HG03575 (cell line): ENCODE data around the gene DNMBP.
"Not testable (repeated sequence)": the region's sequence is repeated elsewhere in the genome, so short reads cannot be mapped to it uniquely, and the experiment has no call there.

Experiments
- ATAC-seq: cut with Tn5 transposase; IDR thresholded peaks from one replicate; pipeline ENCODE4 v1.9.1; 2021; ENCODE audit not compliant: unreplicated experiment, insufficient number of reproducible peaks, low FRiP score; ENCODE audit errors: extremely low read depth

The DNMBP gene

DNA sequence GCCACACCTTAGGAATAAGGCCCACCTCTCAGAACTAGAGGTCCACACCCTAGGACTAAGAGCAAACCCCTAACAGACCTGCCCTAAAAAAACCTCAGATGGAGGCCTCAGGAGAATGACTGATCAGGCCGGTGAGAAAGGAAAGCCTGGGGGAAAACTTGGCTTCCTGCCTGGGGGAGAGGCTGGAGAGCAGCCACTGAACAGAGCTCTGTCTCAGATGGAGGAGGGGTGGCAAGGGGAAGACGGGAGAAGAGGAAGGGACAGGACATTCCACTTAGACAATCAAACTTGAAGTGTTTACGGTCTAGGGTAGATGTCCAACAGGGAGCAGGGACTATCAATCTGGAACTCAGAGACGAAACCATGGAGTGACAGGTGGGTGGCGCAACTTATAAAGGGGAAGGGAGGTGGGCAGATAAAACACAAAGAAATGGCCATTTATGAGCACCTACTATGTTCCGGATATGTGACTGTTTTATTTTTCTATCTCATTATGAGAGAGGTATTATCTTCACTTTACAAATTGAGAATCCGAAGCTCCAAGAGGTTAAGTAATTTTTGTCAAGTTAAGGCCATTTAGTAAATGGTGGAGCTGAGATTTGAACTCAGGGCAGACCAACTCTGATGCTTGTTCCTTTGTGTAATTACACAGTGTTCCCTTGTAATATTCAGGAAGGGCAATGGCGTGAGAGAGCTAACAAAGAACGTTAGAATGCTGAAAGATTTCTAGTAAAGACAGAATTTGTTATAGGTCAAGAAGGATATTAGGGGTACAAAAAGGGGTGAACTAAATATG, 82.6 kb downstream of the DNMBP start:
- no peak for ATAC-seq

DNA sequence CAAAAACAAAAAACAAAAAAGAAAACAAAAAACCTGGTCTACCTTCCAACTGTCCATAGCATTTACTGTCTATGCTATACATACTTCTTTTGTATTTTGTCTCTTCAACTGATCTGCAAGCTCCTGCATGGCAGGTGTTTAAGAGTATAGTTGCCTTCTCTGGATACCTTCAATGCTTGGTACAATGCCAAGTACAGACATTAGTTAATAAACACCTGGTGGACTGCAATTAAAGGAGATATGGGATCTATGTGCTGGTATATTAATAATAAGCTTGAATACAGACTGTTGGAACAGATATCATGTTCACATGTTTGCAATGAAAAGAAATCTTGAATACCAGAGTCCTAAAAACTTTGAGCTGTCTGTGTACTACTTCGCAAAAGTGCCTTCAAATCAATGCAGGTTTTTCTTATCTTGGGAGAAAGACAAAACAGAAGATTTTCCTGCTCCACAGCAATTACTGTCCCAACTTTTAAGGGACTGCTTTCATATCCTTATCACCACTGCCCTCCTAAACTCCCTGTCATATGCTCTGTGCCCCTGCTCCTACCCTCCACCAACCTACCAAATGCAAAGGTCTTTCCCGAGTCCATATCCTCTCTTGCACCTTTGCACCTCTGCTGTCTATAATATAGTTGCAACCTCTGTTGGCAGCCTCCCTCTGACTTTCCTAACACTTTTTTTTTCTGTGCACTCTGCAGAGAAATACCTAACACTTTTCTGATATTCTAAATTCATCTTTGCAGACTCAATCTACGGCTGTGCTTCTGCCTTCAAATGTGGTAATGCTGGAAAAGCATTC, 85.1 kb downstream of the DNMBP start:
- no peak for ATAC-seq

DNA sequence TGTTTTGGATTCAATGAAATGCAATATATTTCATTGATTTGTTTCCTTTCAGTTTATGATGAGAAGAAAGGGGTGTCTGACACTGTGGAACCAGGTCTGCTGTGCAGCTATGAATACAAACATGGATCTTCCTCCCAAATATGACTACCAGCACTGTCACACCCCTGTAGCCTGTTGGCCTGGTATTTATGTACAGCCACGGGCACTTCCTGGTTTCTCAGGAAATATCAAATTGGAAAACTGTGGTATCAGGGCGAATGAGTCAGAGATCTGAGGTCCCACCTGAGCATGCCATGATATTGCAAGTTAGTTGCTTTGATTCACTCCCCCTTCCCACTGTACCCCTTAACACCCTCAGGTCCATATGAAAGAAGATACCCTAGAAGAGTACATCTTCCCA, 87.8 kb downstream of the DNMBP start:
- no peak for ATAC-seq

DNA sequence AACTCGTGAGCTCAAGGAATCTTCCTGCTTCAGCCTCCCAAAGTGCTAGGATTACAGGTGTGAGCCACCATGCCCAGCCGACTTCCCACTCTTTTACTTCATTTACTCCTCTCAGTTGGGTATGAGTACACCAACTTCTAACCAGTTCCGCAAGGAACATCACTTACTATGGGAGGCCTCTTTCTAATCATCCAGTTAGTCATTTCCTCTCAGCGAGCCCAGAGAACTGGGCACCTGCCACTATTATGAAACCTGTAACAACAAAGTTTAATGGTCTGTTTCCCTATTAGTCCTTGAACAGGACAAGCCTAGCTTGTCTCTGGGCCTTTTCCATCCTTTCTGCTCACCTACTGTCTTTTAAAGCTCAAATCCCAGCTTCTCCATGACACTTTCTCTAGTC, 88.8 kb downstream of the DNMBP start:
- no peak for ATAC-seq

DNA sequence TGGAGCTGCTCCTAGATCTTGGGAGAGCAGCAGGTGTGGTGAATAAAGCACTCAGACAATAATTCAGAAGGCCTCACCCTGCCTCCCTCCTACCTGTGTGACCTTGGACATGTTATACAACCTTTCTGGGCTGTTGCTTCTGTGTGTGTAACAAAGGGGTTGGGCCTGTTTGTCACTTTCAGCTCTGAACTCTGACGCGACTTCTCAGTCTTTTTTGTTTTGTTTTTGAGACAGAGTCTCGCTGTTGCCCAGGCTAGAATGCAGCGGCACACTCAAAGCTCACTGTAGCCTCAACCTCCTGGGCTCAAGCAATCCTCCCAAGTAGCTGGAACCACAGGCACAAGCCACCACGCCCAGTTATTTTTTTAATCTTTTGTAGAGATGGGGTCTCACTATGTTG, 89.3 kb downstream of the DNMBP start:
- no peak for ATAC-seq

DNA sequence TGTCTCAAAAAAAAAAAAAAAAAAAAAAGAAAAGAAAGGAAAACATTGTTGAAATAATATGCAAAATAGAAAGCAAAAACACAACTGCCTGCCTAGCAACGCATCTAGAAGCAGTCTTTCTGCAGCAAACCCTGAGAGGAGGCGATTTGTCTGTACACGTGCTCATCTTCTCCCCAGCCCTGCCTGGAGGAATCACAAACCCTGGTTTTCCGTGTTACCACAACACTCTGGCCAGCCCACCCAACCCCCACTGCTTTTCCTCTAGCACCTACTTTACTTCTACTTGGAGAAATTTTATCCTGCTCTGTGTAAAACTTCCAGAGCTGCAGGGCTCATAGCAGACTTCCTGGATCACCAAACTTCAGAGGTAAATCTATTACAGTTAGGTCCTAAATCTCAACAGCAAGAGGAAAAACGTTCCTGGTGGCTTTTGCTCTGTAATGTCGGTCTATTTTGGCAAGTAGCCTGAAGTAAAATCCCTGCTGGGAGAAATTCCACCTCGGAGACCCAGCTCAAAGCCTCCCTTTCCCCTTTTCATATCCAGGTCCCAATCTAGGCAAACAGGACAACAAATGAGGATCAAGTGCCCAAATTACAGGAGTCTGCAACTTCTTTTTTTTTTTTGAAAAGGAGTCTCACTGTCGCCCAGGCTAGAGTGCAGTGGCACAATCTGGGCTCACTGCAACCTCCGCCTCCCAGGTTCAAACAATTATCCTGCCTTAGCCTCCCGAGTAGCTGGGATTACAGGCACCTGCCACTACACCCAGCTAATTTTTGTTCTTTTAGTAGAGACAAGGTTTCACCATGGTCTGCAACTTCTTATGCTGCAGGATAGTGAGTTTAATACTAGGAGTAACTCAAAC, 91.6 kb downstream of the DNMBP start:
- ATAC-seq: no peak

DNA sequence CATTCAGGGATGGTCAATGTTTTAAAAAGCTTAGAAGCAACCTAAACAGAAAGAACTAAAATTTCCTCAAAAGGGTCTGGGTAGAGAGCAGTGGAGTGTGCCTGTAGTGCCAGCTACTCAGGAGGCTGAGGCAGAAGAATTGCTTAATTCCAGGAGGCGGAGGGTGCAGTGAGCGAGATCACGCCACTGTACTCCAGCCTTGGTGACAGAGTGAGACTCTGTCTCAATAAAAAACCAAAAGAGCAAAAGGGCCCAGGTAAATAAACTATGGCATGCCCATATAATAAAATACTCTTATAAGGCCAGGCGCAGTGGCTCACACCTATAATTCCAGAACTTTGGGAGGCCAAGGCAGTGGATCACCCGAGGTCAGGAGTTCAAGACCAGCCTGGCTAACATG, 93.0 kb downstream of the DNMBP start:
- no peak for ATAC-seq

DNA sequence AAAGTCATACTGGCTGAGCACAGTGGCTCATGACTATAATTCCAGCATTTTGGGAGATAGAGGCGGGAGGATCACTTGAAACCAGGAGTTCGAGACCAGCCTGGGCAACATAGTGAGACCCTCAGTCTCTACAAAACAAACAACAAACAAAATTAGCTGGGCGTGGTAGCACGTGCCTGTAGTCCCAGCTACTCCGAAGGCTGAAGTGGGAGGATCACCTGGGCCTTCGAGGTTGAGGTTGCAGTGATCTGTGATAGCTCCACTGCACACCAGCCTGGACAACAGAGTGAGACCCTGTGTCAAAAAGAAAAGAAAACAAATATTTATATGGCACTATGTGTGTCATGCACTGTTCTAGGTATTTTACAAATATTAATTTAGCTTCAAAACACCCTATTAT, 94.3 kb downstream of the DNMBP start:
- no peak for ATAC-seq

DNA sequence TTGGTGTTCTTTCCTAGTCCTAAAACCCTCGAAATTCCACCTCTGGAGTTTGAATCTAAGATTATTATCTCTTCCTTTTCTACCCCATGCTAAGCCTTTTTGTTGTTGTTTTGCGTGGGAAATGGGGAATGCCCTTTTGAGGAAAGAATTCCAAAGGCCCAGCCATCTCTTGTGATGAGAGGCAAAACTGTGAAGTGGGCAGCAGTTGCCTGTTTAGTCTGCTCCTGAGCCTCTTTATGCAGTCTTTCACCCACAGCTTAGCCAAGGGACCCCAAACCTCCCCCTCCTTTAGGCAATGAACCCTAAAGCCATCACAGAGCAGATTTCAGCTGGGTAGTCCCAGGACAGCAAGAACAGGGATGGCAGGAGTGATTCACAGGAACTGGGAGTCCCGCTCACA, 95.5 kb downstream of the DNMBP start:
- no peak for ATAC-seq

DNA sequence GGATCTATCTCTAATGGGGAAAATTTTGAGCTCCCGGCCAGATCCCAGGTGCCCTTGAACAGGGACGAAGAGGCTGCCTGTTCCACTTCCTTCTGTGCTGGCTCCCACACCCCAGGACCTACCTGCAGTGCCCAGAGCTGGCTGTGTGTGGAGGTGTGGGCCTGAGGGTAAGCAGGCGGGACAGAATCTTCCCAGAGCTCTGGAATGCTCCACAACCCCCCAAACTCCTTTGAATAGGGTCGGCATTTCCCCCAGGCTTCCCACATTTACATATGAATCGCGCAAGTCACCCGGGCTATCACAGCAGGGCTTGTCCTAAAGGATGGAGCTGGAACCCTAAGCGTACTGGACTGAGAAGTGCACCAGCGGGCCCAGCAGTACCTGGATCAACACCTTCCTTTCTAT, 95.9 kb downstream of the DNMBP start:
- ATAC-seq: no peak

DNA sequence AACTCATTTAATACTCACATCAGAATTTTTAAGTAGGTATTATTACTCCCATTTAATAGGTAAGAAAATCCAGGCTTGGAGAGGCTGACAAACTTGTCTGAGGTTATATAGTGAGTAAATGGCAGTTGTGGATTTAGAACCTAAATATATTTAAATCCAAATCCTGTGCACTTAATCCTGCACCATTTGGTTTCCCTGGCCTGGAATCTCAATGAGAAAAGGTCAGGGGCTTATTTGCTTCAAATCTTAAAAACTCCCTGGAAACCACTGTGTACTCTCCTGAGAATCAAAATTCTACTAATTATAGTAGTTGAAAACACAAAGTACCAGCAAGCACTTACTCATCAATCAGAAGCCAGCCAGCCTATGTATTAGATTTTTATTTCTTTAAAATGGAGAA, 97.7 kb downstream of the DNMBP start:
- no peak for ATAC-seq

DNA sequence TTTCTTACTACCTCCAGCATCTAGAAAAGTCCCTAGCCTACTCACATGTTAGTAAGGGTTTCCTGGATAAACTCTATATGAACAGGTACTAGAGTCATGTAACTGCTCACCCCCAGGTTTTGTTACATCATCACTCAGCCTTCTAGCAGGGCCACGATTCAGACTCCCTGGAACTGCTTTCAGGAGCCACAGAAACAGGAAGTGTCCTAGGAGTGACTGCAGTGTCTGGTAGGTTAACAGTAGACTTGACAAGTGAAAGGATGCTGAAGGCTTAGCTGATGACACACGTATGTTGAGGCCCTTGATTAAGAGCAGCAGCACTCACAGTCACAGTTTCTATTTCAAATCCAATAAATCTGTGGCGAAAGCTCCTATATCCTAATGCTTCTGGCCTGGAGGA, 101.2 kb downstream of the DNMBP start:
- no peak for ATAC-seq

DNA sequence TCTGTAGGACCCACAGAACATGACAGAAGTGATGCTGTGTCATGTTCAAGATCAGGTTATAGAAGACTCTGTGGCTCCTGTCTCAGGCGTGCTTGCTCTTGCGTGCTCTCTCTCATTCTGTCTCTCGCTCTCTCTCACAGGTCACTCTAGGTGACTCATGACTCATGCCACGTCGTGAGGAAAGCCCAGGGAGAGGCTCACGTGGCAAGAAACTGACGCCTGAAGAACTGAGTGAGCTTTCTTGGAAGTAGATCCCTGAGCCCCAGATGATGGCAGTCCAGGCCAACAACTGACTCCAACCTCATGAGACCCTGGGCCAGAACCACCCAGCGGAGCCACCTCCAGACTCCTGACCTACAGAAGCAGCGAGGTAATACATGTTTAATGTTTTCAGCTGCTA, 103.3 kb downstream of the DNMBP start:
- no peak for ATAC-seq

DNA sequence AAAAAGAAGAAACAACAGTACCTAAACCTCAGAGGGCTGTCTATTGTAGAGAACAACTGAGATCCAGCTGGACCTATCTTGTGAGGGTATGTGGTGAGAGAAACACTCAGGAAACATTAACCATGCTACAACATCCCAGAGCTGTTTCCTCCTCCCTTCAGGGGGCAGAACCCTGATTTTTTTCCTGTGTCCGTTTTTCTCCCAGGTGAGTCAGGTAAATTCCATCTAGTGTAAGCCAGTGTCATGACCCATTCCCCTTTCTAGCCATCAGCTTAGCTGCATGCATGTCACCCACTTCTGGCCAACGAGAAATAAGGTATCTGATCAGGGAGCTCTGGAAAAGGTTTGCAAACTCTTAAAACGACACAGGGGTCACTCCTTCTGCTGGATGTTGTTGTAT, 103.8 kb downstream of the DNMBP start:
- no peak for ATAC-seq

DNA sequence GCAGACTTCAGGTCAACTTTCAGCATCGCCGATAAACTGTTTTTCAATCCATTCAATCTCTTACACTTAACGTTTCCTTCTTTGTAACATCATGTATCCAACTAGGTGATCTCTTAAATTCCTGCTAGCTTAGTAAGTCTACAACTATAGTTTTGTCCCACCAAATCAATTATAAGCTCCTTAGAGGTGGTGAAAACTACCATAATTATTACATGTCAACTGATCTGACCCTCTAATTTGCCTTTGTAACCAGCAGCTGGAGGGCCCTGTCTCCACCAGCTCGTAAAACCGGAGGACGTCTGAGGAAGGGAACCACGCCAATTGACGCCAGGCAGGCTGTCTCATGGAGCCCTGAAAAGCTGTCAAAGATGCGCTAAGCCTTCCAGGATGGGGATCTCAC, 113.9 kb downstream of the DNMBP start:
- no peak for ATAC-seq

DNA sequence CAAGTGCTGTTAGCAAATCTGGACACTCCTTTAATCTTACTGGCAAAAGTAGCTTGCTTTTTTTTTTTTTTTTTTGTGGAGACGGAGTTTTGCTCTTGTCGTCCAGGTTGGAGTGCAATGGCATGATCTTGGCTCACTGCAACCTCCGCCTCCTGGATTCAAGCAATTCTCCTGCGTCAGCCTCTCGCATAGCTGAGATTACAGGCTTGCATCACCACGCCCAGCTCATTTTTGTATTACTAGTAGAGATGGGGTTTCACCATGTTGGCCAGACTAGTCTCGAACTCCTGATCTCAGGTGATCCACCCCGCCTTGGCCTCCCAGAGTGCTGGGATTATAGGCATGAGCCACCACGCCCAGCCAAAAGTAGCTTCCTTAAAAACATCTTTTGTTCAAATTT, 114.7 kb downstream of the DNMBP start:
- not testable (repeated sequence) for ATAC-seq

DNA sequence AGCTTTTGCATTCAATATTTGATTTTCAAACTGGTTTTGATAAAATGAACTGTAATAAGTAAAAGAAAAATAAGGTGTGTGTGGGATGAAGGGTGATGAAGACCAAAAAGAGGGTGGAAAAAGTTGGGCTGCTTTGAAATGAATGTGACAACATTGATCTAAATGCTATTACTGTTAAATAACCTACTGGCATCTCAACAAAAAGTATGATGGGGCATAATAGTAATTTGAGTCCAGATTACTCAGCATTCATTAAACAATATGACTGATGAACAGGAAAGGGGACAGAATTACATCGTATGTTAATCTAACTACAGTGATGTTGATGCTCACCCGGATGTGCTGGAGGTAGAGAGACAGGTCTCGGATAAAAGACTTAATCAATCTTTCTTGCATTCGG, 115.1 kb downstream of the DNMBP start:
- ATAC-seq: no peak

DNA sequence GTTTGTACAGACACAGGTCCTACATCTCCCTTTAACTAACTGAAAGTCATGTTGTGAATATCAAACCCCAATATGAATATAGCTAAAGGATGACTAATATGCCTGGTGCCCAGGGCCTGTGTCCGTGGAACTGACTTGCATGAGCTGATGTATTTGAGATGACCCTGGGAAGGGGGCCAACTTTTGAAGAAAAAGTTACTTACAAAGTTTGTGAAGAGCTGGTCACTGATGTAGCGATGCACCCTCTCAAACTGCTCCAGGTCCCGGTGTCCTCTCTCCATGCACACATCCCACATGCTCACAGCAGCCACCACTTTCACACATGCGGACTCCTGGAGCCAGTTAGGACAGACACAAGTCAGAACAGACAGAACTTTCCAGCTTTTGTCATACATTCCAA, 121.1 kb downstream of the DNMBP start:
- no peak for ATAC-seq

DNA sequence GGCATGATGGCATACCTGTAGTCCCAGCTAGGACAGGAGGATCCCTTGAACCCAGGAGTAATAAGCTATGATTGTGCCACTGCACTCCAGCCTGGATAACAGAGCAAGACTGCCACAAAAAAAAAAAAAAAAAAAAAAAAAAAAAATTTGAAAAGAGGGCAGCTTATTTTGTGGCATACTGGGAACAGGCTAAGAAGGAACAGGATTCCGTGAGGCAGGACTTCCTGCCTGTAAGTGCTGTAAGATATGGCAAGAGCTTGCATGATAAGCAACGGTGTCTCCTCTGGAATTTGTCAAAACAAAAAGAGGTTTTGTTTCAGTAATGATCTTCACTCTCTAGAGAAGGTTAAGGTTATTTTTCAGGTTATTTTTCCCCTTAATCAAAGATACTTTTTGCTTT, 126.2 kb downstream of the DNMBP start:
- no peak for ATAC-seq

DNA sequence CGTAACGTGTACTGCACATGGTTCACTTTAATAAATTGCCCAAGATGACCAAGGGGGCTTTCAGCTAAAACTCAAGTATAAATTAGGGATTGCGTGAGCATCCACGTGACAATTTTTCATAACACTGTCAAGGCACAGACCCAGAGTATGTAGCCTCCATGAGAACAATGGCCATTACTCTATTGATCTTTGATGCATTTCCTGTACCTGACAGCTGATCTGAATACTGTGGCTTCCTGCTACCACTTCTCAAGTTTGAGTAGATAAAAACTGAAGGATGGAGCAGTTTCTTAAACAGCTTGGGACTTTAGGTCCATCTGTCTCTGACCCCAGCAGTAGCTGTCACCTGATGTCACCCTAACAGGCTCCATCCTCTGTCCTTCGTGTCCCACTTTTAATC, 128.4 kb downstream of the DNMBP start:
- no peak for ATAC-seq
